ELR (cell line): ENCODE measurements around the gene CEACAM19.
"Not testable (repeated sequence)": the region's sequence is repeated elsewhere in the genome, so short reads cannot be mapped to it uniquely, and the experiment has no call there.

ENCODE experiments used
- DNase-seq: peaks from one replicate; pipeline ENCODE4 v3.0.0-alpha.2; 2015; ENCODE audit warnings: low read depth

CEACAM19 gene

GRCh38 chr19:44645407-44646048 lies 25.8 kb upstream of the CEACAM19 start:
- no peak for DNase-seq

- no peak for DNase-seq
These were observed 25.2 kb upstream of the CEACAM19 start for GRCh38 chr19:44646049-44646416.

GRCh38 chr19:44647144-44647543 lies 24.1 kb upstream of the CEACAM19 start:
- DNase-seq = no peak

GRCh38 chr19:44648631-44649251 lies 22.5 kb upstream of the CEACAM19 start:
- DNase-seq = peak; percentile 33

GRCh38 chr19:44649578-44650145 lies 21.6 kb upstream of the CEACAM19 start:
- no peak for DNase-seq

GRCh38 chr19:44653343-44653742 lies 17.9 kb upstream of the CEACAM19 start:
- DNase-seq = no peak

- DNase-seq = peak; percentile 34
These were observed 17.1 kb upstream of the CEACAM19 start for GRCh38 chr19:44653977-44654774.

- DNase-seq = peak; percentile 70
These were observed 13.9 kb upstream of the CEACAM19 start for GRCh38 chr19:44657211-44657921.

GRCh38 chr19:44658069-44658733 lies 13.1 kb upstream of the CEACAM19 start:
- DNase-seq = peak; percentile 33

GRCh38 chr19:44660081-44660480 lies 11.2 kb upstream of the CEACAM19 start:
- no peak for DNase-seq

- DNase-seq = no peak
These were observed 10.1 kb upstream of the CEACAM19 start for GRCh38 chr19:44661205-44661604.

- DNase-seq = no peak
These were observed 9.4 kb upstream of the CEACAM19 start for GRCh38 chr19:44661904-44662303.

- DNase-seq = no peak
These were observed 8.4 kb upstream of the CEACAM19 start for GRCh38 chr19:44662691-44663385.

GRCh38 chr19:44663996-44664395 lies 7.3 kb upstream of the CEACAM19 start:
- DNase-seq = no peak

- no peak for DNase-seq
These were observed 6.3 kb upstream of the CEACAM19 start for GRCh38 chr19:44664976-44665375.

- DNase-seq = no peak
These were observed 4.3 kb upstream of the CEACAM19 start for GRCh38 chr19:44666852-44667556.

- DNase-seq = no peak
These were observed 2.1 kb upstream of the CEACAM19 start for GRCh38 chr19:44668985-44669764.

- DNase-seq = not testable (repeated sequence)
These were observed 1.3 kb upstream of the CEACAM19 start for GRCh38 chr19:44670027-44670426.

- DNase-seq = no peak
These were observed 944 bp downstream of the CEACAM19 start for GRCh38 chr19:44672226-44672625.

GRCh38 chr19:44673510-44673909 lies 2.2 kb downstream of the CEACAM19 start:
- DNase-seq = no peak
